Sciatic nerve (tissue), 2 donors: ENCODE data around the gene OR5D14. TPM values are rescaled to one million over a fixed set of nuclear protein-coding genes. Genes with fewer than 3 reads are reported as not detected.

ENCODE experiments used
- ATAC-seq: fragments of 200-7000 bp; cut with Tn5 transposase; one replicate; pipeline ENCODE4 v1.9.1; 2020; ENCODE audit warnings: mild to moderate bottlenecking, moderate library complexity
- DNase-seq: peaks from one replicate; pipeline ENCODE4 v3.0.0-alpha.2; 2020; ENCODE audit warnings: low spot score
- intact Hi-C: fragments of 100-400 bp; cut with DNase I; formaldehyde crosslinking; loops from one replicate; pipeline ENCODE4 v1.14.2; 2022
- total RNA-seq: library from RNA; stranded (reverse); fragmentation: NEBNext Ultra II Directional; extraction: Animal tissue kit (Norgen Biotek cat#: 25700); gene quantifications from one replicate; pipeline ENCODE4 v1.2.1, GENCODE V29; 2021
- donor health status: DM: no; HTN: no; CAD: no.
- donor health status: DM: no; HTN: no; CAD: no.

The OR5D14 gene
- not detected for total RNA-seq

DNA sequence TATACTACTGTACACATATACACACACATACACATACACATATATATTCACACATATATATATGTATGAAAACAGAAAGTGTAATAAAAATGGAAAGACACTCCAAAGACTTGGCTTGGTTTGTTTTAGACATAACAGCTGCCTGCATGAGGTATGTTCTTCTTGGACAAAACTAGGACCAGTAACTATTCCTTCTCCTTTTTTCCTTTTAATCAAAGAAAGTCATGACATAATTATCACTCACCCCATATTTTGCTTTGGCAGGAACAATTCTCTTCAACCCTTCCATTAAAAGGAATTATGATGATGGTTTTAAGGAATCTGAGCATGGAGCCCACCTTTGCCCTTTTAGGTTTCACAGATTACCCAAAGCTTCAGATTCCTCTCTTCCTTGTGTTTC, at the start of gene OR5D14:
Gene OR5D14, plus strand, starts transcription at position 301 of the 400 bp plus-strand sequence. Its CDS starts 0 bp downstream, at position 301.
- no peak for ATAC-seq
- no peak for DNase-seq
- intact Hi-C loops: no loop called here

DNA sequence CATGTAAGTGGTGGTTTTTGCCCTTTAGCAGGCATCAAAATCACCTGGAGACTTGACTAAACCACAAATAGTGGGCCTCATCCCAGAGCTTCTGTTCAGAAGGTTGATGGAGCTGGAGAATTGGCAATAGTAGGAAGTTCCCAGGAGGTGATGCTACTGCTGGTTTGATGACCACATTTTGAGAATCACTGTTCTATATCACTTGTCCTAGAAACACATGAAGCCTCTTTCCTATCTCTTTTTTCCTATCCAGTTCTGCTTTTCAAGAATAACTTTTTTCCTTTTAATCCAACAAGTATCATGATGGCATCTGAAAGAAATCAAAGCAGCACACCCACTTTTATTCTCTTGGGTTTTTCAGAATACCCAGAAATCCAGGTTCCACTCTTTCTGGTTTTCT, 22.2 kb upstream of the OR5D14 start, which contains the start of gene OR5D13:
Gene OR5D13, plus strand, starts transcription at position 301 of the 400 bp plus-strand sequence. Its CDS starts 0 bp downstream, at position 301.
- intact Hi-C loops: no loop called here
- ATAC-seq (no peak), DNase-seq (no peak)

DNA sequence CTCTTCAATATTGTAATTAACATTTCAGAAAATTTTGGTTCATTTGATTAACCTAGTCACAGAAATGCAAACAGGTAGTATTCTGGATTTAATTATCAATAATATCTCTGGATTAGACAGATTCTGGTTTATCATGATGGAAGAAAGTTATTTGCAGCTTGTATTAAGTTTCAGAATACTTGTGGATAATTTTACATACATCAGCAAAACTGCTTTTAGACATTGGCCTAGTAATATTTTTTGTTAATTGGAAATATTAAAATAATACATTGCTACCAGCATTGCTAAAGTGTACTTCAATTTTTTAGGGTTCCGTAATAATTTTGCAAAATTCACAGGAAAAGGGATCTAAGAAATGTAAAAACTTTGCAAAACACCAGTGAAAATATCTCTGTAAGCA, 3.8 kb upstream of the OR5D14 start:
- intact Hi-C loops: no loop called here
- DNase-seq (no peak), ATAC-seq (no peak)

DNA sequence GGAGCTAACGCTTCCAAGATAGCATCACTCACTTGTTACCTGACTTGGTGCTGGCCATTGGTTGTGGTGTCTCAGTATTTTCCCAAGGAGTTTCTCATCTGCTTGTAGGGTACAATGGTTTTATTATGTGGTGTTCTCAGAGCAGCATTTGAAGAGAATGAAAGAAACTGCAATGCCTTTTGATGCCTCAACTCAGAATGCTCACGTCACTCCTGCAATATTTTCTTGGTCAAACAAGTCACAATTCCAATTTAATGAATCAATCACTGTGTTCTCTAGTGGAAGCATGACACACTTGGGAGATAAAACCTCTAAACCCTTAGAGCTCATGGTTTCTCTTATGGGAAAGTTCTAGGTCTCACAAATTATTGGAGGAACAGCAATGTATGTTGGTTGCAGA, 2.0 kb upstream of the OR5D14 start:
- ATAC-seq (no peak), DNase-seq (no peak)
- intact Hi-C loops: no loop called here

DNA sequence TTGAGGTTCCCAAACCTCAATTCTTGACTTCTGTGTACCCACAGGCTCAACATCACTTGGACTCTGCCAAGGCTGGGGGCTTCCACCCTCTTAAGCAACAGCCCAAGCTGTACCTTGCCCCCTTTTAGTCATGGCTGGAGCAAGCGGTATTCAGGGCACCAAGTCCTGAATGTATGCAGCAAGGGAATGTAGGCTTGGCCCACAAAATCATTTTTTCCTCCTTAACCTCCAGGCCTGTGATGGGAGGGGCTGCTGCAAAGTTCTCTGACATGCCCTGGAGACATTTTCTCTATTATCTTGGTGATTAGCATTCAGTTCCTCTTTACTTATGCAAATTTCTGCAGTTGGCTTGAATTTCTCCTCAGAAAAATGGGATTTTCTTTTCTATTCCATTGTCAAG, 10.9 kb downstream of the OR5D14 start:
- intact Hi-C loops: no loop called here
- DNase-seq: no peak
- ATAC-seq: no peak

DNA sequence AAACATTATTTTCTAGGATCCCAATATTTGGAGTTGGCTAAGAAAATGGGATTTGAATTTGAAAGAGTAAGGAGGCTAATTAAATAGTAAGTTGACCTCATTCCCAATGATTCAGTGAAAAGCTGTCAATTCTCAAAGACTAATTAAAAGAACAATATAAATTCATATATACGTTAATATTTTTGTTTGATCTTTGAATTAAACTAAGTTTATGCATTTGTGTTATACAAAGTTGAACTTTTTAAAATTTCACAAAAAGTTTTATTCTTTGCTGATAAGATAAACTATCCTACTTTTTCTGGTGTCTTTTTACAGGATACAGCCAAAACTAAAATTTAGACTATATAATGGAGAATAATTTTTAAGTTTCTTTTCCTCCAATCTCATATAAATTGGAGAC, 15.7 kb downstream of the OR5D14 start, which contains the start of gene OR5L1:
Gene OR5L1, plus strand, starts transcription at position 301 of the 400 bp plus-strand sequence. CDS start 100 bp downstream, outside the sequence.
- DNase-seq (no peak), ATAC-seq (no peak)
- intact Hi-C loops: no loop called here

- ATAC-seq (no peak), DNase-seq (no peak)
- intact Hi-C loops: no loop called here
These were observed 24.0 kb downstream of the OR5D14 start, which contains the start of gene OR5D18 for GRCh38 chr11:55819330-55819729. Gene OR5D18 (plus strand): TSS chr11:55819630. CDS start chr11:55819630, 0 bp downstream.

DNA sequence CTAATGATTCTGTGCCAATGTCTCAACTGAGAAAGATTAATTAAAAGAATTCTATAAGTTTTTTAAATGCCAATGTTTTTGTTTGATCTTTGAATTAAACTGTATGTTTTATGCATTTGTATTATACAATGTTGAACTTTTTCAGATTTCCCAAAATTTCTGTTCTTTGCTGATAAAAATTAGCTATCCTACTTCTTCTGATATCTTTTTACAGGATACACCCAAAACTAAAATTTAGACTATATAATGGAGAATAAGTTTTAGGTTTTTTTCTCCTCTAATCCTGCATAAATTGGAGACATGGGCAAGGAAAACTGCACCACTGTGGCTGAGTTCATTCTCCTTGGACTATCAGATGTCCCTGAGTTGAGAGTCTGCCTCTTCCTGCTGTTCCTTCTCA, 31.6 kb downstream of the OR5D14 start, which contains the start of gene OR5L2:
Gene OR5L2, plus strand, starts transcription at position 301 of the 400 bp plus-strand sequence. Its CDS starts 0 bp downstream, at position 301.
- ATAC-seq (no peak), DNase-seq (no peak)
- intact Hi-C loops: no loop called here

GRCh38 chr11:55838452-55838851, 43.1 kb downstream of the OR5D14 start, which contains the start of gene OR5D16:
Gene OR5D16 (plus strand): TSS chr11:55838752. CDS start chr11:55838752, 0 bp downstream.
- intact Hi-C loops: no loop called here
- ATAC-seq: no peak
- no peak for DNase-seq

Other genes with a start within 250 kb of the OR5D14 start
- gene OR4C15, start 241.1 kb upstream of the OR5D14 start, total RNA-seq: not detected
- gene OR4C16, start 223.4 kb upstream of the OR5D14 start, total RNA-seq: not detected
- gene OR4C11, start 187.9 kb upstream of the OR5D14 start, total RNA-seq: not detected
- gene OR4P4, start 160.4 kb upstream of the OR5D14 start, total RNA-seq: not detected
- not detected for gene OR4S2, start 147.2 kb upstream of the OR5D14 start, total RNA-seq
- gene OR4C6, start 133.4 kb upstream of the OR5D14 start, total RNA-seq: not detected
- gene OR5D13, start 22.1 kb upstream of the OR5D14 start, total RNA-seq: not detected
- not detected for gene OR5L1, start 15.8 kb downstream of the OR5D14 start, total RNA-seq
- not detected for gene OR5D18, start 24.1 kb downstream of the OR5D14 start, total RNA-seq
- gene OR5L2, start 31.7 kb downstream of the OR5D14 start, total RNA-seq: not detected
- gene OR5D16, start 43.2 kb downstream of the OR5D14 start, total RNA-seq: not detected
- not detected for gene TRIM51, start 87.7 kb downstream of the OR5D14 start, total RNA-seq
- not detected for gene OR5W2, start 119.0 kb downstream of the OR5D14 start, total RNA-seq
- gene OR5I1, start 140.8 kb downstream of the OR5D14 start, total RNA-seq: not detected
- gene OR10AG1, start 174.4 kb downstream of the OR5D14 start, total RNA-seq: not detected
- gene OR5F1, start 199.1 kb downstream of the OR5D14 start, total RNA-seq: not detected
- not detected for gene OR5AS1, start 232.1 kb downstream of the OR5D14 start, total RNA-seq